PC-9 (cell line): ENCODE measurements around the gene SHC3. TPM values are rescaled to one million over a fixed set of nuclear protein-coding genes. Genes with fewer than 3 reads are reported as not detected.

Experiments used
- BruUV-seq: library from RNA; stranded (reverse); fragments of 400-500 nt; replicated peaks from 2 replicates; lab custom pipeline; 2021; lab: Mats Ljungman, UMichigan
- CTCF ChIA-PET: fragments of 300-600 bp; sonication (Branson Sonifier 250); formaldehyde crosslinking; loops from one replicate; lab custom pipeline; 2022; ENCODE audit warnings: antibody characterized with exemption; lab: Charles Lee
- POLR2A ChIA-PET: fragments of 300-600 bp; sonication (Branson Sonifier 250); formaldehyde crosslinking; loops from one replicate; lab custom pipeline; 2022; ENCODE audit warnings: antibody characterized with exemption; ENCODE audit not compliant: unreplicated experiment; lab: Charles Lee
- DNase-seq, 2 experiments: peaks; one replicate each; pipeline versions ENCODE4 v3.0.0 to v3.0.0-alpha.2; 2015 to 2022; ENCODE audit warnings: mixed read lengths in 1 of 2
- H2AFZ ChIP-seq: fragments of 200-600 bp; sonication (generic); 2 replicates; pipeline ENCODE4 v1.8.1; 2017; ENCODE audit warnings: antibody characterized with exemption
- H3F3A ChIP-seq: fragments of 200-600 bp; sonication (generic); 2 replicates; pipeline ENCODE4 v1.8.1; 2017; ENCODE audit warnings: antibody characterized with exemption, mild to moderate bottlenecking, low read depth; ENCODE audit not compliant: insufficient read depth
- H3K27ac ChIP-seq: fragments of 200-600 bp; sonication (generic); 2 replicates; pipeline ENCODE4 v1.6.1; 2016; ENCODE audit warnings: mixed run types
- H3K27me3 ChIP-seq: fragments of 200-600 bp; sonication (generic); 2 replicates; pipeline ENCODE4 v1.6.1; 2016; ENCODE audit warnings: low read depth, mixed run types; ENCODE audit not compliant: insufficient read depth
- H3K36me3 ChIP-seq: fragments of 200-600 bp; sonication (generic); 2 replicates; pipeline ENCODE4 v1.6.1; 2016; ENCODE audit warnings: low read depth, mixed run types
- H3K4me1 ChIP-seq: fragments of 200-600 bp; sonication (generic); replicated peaks from 2 replicates; pipeline ENCODE4 v1.6.1; 2016; ENCODE audit warnings: mixed run types; ENCODE audit not compliant: insufficient read depth
- H3K4me2 ChIP-seq: fragments of 200-600 bp; sonication (generic); 2 replicates; pipeline ENCODE4 v1.6.1; 2017; ENCODE audit warnings: mixed run types
- H3K4me3 ChIP-seq: fragments of 200-600 bp; sonication (generic); 2 replicates; pipeline ENCODE4 v1.6.1; 2016; ENCODE audit warnings: mixed run types
- H3K79me2 ChIP-seq: fragments of 200-600 bp; sonication (generic); 2 replicates; pipeline ENCODE4 v1.6.1; 2017; ENCODE audit warnings: low read depth, mixed run types
- H3K9me2 ChIP-seq: fragments of 200-600 bp; sonication (generic); 2 replicates; pipeline ENCODE4 v1.8.1; 2017; ENCODE audit warnings: mild to moderate bottlenecking; ENCODE audit not compliant: insufficient read depth
- H3K9me3 ChIP-seq: fragments of 200-600 bp; sonication (generic); 2 replicates; pipeline ENCODE4 v1.8.1; 2016; ENCODE audit warnings: low read depth; ENCODE audit not compliant: insufficient read depth
- H4K20me1 ChIP-seq: fragments of 200-600 bp; sonication (generic); 2 replicates; pipeline ENCODE4 v1.8.1; 2017; ENCODE audit not compliant: insufficient read depth
- CTCF ChIP-seq: fragments of 200-600 bp; sonication (generic); conservative IDR thresholded peaks from 2 replicates; pipeline ENCODE4 v1.6.1; 2017; ENCODE audit warnings: mixed run types, antibody characterized with exemption, mild to moderate bottlenecking, moderate library complexity
- EZH2 ChIP-seq: fragments of 200-600 bp; sonication (generic); IDR thresholded peaks from 2 replicates; pipeline ENCODE4 v1.8.0; 2017; ENCODE audit warnings: antibody characterized with exemption, low read depth
- intact Hi-C: fragments of 100-400 bp; cut with micrococcal nuclease; formaldehyde crosslinking; loops from one replicate; pipeline ENCODE4 v1.10.0; 2022; ENCODE audit not compliant: unreplicated experiment
- total RNA-seq: library from RNA; stranded (reverse); gene quantifications from 2 replicates; pipeline ENCODE4 v1.2.3, GENCODE V29; 2021

SHC3 gene
- total RNA-seq, 1 experiment from 2014 or later, result 15.9 TPM

GRCh38 chr9:88959727-88960469 is 218.7 kb downstream of the SHC3 start:
- Histone ChIP-seq H3K4me2 (no peak overlapping the region), H3K4me3 (no peak overlapping the region), H2AFZ (no peak overlapping the region), H3K27me3 (no peaks in the 10 kb centered on the region), H3K79me2 (no peaks in the 10 kb centered on the region), H4K20me1 (no peaks in the 10 kb centered on the region), H3K9me3 (no peaks in the 10 kb centered on the region), H3F3A (no peaks in the 10 kb centered on the region), H3K36me3 (no peaks in the 10 kb centered on the region), H3K9me2 (no peaks in the 10 kb centered on the region), H3K4me1 (peaks cover 10% of the 10 kb centered on the region; the same call in 1 of the 2 replicates), H3K27ac (no peak overlapping the region)
- TF ChIP-seq EZH2, result no peak
- TF ChIP-seq CTCF, result no peak
- ChIA-PET POLR2A (no interaction called here), CTCF (no interaction called here)
- no peak for DNase-seq
- intact Hi-C loops, result no loop called here
- no TSS peak for BruUV-seq

GRCh38 chr9:88957526-88957925 is 221.1 kb downstream of the SHC3 start:
- Histone ChIP-seq H3K79me2 (no peaks in the 10 kb centered on the region), H4K20me1 (no peaks in the 10 kb centered on the region), H3K9me3 (no peaks in the 10 kb centered on the region), H3K4me2 (no peak overlapping the region), H3K9me2 (no peaks in the 10 kb centered on the region), H3K36me3 (no peaks in the 10 kb centered on the region), H3K4me1 (peaks cover 10% of the 10 kb centered on the region; the same call in 1 of the 2 replicates), H3K27me3 (no peaks in the 10 kb centered on the region), H3K27ac (no peak overlapping the region), H2AFZ (no peak overlapping the region), H3F3A (no peaks in the 10 kb centered on the region), H3K4me3 (no peak overlapping the region)
- DNase-seq, result no peak
- ChIA-PET POLR2A (interaction anchor here (0.8 kb wide), 1 partner anchor 209 kb away, joined by 5 read pairs; no protein-coding TSS in a partner anchor), CTCF (no interaction called here)
- intact Hi-C loops, result no loop called here
- BruUV-seq, result no TSS peak
- no peak for TF ChIP-seq EZH2

Other genes starting within 250 kb of the SHC3 start
- 19.4 and 23.3 TPM in 2 replicates for gene S1PR3, start 187.3 kb downstream of the SHC3 start, total RNA-seq
- 138 and 260 TPM in 2 replicates for gene CKS2, start 132.4 kb upstream of the SHC3 start, total RNA-seq
- 33.3 and 41.4 TPM in 2 replicates for gene SECISBP2, start 139.7 kb upstream of the SHC3 start, total RNA-seq